ENCODE data around the gene TMEM163.
"Not testable (repeated sequence)": the region's sequence is repeated elsewhere in the genome, so short reads cannot be mapped to it uniquely, and the experiment has no call there.

Gene TMEM163

DNA sequence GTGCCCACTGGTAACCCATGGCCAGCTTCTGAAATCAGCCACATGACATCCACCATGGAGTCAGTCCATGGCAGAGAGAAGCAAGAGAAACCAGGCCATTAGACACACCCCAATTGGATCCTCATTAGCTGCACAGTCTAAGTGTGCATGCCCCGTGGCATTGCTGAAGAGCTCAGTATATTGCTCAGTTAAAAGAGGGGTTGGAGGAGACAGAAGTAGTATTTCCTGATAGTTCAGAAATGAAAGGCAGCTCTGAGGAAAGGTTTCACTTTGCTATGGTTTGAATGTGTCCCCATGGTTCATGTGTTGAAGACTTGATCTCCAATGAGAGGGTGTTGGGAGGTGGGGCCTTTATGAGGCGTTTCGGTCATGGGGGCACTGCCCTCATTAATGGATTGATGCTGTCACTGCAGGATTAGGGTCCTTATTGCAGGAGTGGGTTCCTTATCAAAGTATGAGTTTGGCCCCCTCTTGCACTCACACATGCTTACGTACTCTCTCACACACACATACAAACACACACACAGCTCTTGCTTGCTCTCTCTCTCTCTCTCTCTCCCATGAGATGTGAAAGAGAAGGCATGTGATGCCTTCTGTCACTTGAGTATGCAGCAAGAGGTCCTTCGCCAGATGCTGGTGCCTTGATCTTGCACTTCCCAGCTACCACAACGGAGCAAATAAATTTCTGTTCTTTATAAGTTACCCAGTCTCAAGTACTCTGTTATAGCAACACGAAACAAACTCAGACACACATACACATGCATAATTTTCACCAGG is 58.0 kb downstream of the TMEM163 start:
- DNase-seq = no peak

GRCh38 chr2:134659724-134660123 is 59.1 kb downstream of the TMEM163 start:
- no peak for DNase-seq

DNA sequence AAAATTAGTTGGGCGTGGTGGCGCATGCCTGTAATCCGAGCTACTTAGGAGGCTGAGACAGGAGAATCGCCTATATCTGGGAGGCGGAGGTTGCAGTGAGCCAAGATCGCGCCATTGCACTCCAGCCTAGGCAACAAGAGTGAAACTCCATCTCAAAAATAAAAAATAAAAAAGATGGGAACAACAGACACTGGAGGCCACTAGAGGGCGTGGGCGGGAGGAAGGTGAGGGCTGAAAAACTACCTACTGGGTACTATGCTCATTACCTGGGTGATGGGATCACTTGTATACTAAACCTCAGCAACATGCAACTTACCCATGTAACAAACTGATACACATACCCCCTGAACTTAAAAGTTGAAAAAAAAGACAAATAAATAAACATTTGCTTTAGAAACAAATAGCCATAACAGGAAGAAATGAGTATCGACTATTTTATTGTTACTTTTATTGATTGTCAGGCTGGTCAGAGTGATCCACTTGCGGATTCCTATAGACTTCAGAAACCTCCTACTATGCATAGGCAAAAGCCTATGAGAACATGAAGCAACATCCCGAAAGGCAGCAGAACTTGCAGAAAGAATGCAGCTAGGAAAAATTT is 61.0 kb downstream of the TMEM163 start:
- DNase-seq = peak; percentile 38

GRCh38 chr2:134656391-134656790 is 62.4 kb downstream of the TMEM163 start:
- not testable (repeated sequence) for DNase-seq

- DNase-seq = no peak
Measured at GRCh38 chr2:134648586-134648985, 70.2 kb downstream of the TMEM163 start.

- no peak for DNase-seq
Measured at GRCh38 chr2:134647607-134648256, 71.1 kb downstream of the TMEM163 start.

DNA sequence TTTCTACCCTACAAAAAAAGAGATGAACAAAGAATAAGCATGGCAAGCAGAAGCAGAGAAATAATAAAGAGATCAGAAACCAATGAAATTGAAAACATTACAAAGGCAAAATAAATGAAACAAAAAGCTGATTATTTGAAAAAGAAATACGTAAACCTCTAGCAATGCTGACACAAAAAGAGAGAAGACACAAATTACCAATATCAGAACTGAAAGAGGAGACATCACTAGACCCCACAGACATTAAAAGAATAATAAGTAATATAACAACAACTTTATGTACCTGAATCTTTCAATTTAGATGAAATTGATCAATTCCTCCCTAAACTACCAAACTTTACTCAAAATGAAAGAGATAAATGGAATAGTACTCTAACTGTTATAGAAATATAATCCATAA is 75.9 kb downstream of the TMEM163 start:
- no peak for DNase-seq

- no peak for DNase-seq
Measured at GRCh38 chr2:134640494-134640893, 78.3 kb downstream of the TMEM163 start.

DNA sequence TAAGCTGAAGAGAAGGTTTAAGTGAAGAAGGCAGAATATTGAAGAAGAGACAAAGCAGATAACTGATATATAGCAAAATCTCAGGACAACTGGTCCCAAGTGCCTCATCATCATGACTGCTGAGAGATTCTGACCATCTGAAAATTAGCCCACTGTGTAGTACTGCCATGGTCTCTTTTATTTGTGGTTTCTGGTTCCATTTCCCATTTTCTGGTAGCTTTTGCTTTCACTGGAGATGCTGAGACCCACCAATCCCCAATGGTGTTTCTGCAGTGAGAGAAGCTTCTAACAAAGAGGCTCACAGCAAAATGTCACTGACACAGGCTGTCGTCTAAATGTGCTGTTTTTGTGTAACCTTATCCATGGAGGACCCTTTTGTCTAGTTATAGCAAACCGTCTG is 79.5 kb downstream of the TMEM163 start:
- no peak for DNase-seq

GRCh38 chr2:134636714-134637113 is 82.1 kb downstream of the TMEM163 start:
- DNase-seq = no peak

DNA sequence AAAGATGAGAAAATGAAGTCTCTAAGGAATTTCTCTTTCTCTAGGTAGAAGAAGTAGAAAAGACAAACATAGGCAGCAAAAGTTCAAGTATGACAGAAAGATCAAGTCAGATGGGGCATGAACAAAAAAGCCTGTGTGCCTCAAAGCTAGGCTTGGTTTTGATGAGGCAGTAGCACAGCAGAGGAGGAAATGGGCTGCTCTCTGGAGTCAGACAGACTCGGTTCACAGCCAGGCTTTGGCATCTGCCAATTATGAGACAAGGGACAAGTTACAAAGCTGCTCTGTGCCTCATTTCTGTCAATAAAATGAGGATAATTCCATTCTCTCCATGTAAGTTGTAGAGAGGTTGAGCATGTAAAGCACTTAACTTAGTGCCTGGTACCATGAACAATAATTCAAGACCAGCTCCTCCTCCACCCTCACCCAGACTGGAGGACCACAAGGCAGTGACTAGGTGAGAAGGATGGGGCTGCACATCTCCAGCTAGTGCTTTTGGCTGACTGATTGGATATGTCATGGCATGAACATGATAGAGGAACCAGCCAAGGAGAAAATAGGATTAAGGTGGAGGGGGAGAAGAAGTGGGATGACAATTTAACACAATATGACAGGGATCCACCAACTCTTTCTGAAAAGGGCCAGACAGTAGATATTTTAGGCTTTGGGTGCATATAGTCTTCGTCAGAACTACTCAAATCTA is 84.6 kb downstream of the TMEM163 start:
- DNase-seq = no peak

- no peak for DNase-seq
Measured at GRCh38 chr2:134630504-134631159, 88.2 kb downstream of the TMEM163 start.

- DNase-seq = no peak
Measured at GRCh38 chr2:134628453-134628852, 90.3 kb downstream of the TMEM163 start.

GRCh38 chr2:134626781-134627180 is 92.0 kb downstream of the TMEM163 start:
- no peak for DNase-seq

DNA sequence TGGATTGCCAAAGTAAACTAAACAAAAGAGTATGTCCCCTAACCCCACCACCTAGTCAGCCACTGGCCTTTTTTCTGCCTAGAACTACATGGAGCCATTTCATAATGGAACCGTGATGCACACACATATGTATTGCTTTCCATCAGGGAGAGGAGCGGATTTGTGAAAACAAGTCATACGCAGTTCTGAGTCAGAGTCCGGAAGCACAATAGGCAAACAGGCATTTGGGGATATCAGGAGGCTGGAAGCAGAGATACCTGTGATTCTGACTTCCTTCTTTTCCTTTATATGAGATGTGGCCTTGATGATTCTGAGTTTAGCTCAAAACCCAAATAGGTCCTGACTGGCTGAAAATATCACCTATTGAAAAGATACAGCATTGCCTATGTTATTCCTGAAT is 93.5 kb downstream of the TMEM163 start:
- DNase-seq = no peak

GRCh38 chr2:134623796-134624195 is 95.0 kb downstream of the TMEM163 start:
- no peak for DNase-seq

- no peak for DNase-seq
Measured at GRCh38 chr2:134623046-134623445, 95.8 kb downstream of the TMEM163 start.

DNA sequence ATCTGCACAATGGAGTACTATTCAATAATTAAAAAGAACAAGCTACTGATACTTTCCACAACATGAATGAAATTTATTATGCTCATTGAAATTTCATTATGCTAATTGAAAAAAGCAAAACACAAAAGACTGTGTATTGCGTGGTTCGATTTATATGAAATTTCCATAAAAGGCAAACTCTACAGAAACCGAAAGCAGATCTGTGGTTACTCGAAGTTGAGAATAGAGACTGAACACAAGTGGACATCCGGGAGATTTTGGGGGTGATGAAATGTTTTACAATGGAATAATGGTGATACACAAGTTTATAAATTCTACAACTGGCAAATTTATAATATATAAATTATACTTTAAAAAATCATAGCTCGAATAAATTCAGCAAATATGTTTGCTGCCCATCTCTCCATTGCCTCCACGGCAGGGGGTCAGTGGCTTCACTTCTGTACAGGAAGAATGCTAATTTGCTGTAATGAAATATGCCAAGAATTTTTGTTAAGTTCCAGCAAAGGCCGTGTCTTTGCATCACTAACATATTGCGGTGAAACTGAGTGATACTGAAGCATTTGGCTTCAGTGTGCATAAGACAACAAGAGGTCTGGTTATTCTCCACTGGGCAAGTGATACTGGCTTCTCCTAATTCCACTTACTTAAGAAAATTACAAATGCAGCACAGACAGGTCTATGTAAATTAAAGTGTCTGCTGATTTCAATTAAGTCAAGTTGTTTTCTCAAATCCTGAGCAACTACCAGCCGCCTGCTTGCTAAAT is 96.7 kb downstream of the TMEM163 start:
- no peak for DNase-seq

DNA sequence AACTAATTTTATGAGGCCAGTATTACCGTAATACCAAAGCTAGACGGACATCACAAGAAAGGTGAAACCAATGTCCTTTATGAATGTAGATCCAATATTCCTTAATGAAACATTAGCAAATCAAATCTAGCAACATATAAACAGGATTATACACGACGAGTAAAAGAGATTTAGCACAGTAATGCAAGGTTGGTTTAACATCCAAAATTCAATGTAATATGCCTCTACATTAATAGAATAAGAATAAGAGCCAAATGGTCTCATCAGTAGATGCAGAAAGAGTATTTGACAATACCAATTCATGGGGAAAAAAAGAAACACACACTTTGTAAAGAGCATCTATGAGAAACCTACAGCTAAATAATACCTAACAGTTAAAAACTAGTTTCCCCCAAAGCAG is 99.5 kb downstream of the TMEM163 start:
- DNase-seq = no peak

DNA sequence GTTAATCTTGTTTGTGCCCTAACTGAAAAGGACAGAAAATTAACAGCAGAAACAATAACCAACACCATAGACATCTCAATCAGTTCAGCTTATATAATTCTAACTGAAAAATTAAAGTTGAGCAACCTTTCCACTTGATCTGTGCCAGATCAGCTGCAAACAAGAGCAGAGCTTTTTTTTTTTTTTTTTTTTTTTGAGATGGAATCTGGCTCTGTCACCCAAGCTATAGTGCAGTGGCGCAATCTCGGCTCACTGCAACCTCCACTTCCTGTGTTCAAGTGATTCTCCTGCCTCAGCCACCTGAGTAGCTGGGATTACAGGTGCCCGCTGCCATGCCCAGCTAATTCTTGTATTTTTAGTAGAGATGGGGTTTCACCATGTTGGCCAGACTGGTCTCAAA is 103.3 kb downstream of the TMEM163 start:
- not testable (repeated sequence) for DNase-seq

GRCh38 chr2:134611316-134611715 is 107.5 kb downstream of the TMEM163 start:
- no peak for DNase-seq

DNA sequence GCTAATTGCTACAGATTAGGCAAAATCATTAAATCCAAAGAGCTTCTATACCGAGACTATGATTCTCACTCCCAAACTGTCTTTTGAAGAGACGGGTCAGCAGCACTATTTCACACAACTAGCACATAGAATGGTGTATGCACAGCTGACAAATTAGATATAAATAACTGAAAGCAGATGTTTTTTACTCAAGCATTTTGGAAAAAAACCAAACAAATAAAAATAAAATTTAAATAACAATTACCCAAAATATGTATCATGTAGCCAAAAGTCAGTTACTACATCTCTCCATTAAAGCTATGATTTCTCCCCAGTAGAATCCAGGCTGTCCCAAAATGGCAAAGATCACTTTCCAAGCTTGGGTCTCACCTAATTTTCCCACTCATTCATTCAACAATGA is 107.9 kb downstream of the TMEM163 start:
- no peak for DNase-seq

Measured in central memory CD4-positive, alpha-beta T cell (primary cell).